T follicular helper cell (primary cell): ENCODE results near the gene DEFB128.

Source experiments
- DNase-seq: peaks from one replicate; pipeline ENCODE4 v3.0.0-alpha.2; 2020; ENCODE audit warnings: low read depth

DEFB128 gene

DNA sequence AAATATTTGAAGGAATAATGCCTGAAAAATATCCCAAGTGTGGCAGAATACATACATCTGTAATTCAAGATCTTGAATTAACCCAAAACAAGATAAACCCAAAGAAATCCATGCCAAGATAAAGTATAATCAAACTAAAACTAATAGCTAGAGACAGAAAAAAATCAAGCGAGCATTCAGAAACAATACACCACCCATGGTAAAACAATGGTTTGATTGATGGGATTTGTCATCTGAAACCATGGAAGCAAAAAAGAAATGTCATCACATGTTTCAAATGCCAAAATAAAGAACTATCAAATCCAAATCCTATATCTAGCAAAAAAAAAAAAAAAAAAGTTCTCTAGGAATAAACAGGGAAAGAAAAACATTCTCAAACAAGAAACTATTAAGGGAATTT lies 37.4 kb downstream of the DEFB128 start:
- DNase-seq: no peak

DNA sequence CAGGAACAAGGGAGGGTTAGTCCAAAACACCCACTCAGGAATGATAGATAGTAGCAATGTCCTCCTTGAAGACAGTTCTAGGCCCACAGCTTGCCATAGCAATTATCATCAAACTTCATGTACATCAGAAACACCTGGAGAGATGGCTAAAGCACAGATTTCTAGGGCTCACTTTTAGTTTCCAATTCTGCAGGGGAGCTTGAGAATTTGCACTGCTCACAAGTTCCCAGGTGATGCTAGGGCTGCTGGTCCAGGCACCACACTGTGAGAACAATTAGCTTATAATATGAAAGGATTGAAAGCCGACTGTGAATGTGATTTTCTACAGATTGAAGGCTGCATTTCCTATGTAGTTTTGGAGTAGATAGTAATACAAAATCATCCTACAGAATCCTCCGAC lies 43.6 kb downstream of the DEFB128 start:
- no peak for DNase-seq

DNA sequence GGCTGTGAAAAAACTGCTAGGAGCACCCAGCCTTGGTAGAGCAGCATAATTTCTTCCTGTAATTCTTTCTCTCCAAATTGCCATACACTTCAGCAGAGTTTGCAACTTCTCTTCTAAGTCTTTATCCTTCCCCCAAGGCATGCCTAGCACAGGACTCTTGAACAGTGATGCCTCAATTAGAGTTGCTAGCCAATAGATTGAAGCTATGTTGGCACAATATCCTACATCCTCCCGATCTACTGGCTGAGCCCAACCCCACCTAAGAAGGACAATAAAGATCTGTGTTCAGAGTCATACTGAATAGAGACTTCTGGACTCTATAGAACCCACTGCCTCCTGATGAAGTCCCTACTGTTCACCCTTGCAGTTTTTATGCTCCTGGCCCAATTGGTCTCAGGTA lies 47.2 kb downstream of the DEFB128 start, which contains the start of gene DEFB126:
DEFB126 (plus strand) TSS at position 301 of the 400 bp plus-strand sequence; CDS start at position 340, 39 bp downstream.
- DNase-seq: no peak
